SH-SY5Y (cell line): ENCODE data around the gene TIAL1.

ENCODE experiments used
- GATA2 ChIP-seq: IDR thresholded peaks from 2 replicates; pipeline ENCODE4 v1.6.1; 2011; ENCODE audit warnings: mild to moderate bottlenecking, low read depth, low read length
- GATA3 ChIP-seq: IDR thresholded peaks from 2 replicates; pipeline ENCODE4 v1.6.1; 2011; ENCODE audit warnings: low read depth, mild to moderate bottlenecking, low read length, moderate library complexity

Gene TIAL1

DNA sequence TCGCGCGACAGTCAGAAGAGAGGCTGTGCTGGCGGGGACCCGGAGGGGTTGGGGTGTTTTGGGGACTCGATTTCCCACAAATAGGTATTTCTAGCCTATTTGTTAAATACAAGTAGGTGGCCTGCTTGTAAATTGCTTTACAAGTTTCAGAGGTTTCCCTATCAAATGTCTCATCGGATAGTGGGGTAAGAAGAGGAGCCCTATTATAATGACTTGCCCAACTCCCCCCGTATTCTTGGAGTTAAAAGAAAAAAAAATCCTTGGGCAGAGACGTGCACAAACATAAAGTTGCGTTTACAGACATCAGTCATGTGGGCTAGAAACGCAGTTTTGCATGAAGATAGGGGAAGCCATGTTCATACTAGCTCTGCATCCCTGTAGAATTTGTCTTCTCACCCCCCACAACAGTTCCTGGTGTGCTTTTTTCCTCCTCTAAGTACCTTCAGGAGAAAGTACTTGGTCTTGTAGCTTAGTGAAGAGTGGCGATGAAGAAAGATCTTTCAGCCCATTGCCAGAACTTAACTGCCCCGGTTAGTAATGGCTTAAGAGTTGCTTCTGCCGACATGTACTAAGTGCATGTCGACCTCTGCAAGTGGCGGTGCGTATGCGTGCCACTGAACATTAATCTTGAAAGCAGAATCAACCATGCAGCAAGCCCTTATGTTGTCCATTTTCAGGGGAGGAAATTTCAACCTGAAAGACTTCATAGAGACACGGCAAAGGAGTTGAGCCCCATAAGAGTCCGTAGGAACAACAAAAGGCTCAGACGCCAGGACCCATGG, 832 bp upstream of the TIAL1 start:
- TF ChIP-seq GATA3, result no peak
- no peak for TF ChIP-seq GATA2

DNA sequence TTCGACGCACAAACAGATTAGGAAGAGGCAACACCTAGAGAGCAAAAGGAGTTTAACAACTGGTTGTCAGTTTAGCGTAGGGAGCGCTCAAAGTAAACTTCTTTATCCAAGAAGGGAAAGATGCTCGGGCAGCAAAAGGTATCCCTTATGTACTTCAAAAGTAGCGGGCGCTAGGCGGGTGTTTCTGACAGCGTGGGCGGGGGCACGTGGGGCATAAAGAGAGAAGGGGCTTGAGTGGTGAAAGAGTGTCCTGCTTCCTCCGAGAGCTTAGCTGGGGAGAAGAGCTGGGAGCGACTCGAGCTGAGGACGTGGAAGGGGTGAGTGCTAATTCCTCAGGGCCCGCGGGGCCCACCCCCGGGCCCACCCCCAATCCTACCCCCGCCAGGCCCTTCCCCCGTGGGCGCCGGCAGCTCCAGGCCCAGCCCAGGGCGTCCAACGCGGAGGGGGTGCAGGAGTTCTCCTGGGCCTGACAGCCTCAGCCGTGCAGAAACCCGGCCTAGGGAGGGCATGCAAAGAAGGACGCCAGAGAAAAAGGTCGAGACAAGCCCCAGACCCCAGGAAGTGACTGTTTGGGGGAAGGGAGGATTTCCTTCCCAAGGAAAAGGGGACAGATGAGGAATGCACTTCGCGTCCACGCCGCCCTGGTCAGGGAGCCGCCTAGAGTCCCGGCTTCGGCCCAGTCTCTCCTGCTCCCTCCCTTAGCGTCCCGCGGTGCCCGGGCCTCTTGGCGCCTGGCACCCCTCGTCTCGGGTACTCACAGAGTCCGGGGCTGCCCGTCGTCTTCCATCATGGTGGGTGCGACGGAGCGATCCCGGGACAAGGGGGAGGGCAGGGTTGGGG, 868 bp downstream of the TIAL1 start:
- TF ChIP-seq GATA2 (no peak), GATA3 (no peak)

GRCh38 chr10:119595134-119595675, 1.6 kb downstream of the TIAL1 start:
- no peak for TF ChIP-seq GATA2
- TF ChIP-seq GATA3, result no peak

DNA sequence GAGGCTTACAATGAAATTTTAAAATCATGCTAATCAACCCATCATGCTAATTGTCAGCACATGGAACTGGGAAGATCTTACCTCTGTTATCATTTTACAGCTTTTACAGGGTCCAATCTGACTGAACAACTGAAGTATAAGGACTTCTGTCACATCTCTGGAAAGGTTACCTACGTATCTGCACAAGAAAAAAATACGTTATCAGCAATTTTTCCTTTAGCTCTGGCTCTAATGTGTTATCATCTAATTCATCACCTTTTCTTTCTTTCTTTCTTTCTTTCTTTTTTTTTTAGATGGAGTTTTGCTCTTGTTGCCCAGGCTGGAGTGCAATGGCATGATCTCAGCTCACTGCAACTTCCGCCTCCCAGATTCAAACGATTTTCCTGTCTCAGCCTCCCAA, 8.7 kb downstream of the TIAL1 start:
- TF ChIP-seq GATA3 (no peak), GATA2 (no peak)

- TF ChIP-seq GATA2 (no peak), GATA3 (no peak)
Measured at GRCh38 chr10:119578355-119578754, 18.4 kb downstream of the TIAL1 start.

- TF ChIP-seq GATA2 (no peak), GATA3 (no peak)
Measured at GRCh38 chr10:119575991-119576390, 20.8 kb downstream of the TIAL1 start.

- TF ChIP-seq GATA3 (no peak), GATA2 (no peak)
Measured at GRCh38 chr10:119575506-119575905, 21.3 kb downstream of the TIAL1 start.

DNA sequence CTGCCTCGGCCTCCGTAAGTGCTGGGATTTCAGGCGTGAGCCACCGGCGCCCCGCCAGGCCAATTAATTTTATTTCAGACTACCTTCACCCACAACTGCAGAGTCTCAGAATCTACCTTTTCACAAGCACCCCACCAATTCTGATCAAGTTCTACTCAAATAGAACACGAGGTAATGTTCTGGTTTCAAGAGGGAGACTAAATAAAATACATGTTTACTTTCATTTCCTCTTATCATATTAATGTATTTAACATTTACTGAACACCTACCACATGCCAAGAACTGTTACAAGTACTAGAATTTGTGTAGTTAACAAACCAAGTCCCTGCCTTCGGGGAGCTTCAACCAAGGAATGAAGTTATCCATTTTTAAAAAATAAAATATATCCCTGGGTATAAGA, 28.8 kb downstream of the TIAL1 start:
- TF ChIP-seq GATA2, result no peak
- no peak for TF ChIP-seq GATA3

DNA sequence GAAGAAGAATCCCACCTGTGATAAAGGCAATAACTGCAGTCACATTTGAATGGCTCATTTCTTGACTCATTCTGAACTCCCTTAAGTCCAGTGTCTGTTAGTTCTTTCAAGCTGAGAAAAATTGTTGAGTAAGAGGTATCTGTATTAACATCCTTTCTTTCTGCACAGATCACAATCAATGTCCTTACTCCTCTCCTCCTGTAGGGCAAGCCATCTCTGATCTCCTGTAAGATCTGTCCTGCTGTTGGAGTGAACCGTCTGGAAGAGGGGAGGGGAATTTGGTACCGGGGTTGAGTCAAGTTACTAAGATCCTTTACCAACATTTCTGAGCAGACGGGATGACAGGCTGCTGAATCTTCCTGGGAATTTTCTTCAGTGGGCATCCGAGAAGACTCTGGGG, 34.7 kb downstream of the TIAL1 start:
- no peak for TF ChIP-seq GATA3
- TF ChIP-seq GATA2, result no peak

- TF ChIP-seq GATA3 (no peak), GATA2 (no peak)
Measured at GRCh38 chr10:119555178-119555784, 41.5 kb downstream of the TIAL1 start.

- no peak for TF ChIP-seq GATA3
- no peak for TF ChIP-seq GATA2
Measured at GRCh38 chr10:119550827-119551226, 45.9 kb downstream of the TIAL1 start.

GRCh38 chr10:119549247-119549999, 47.3 kb downstream of the TIAL1 start:
- TF ChIP-seq GATA3 (no peak), GATA2 (no peak)

- no peak for TF ChIP-seq GATA2
- TF ChIP-seq GATA3, result no peak
Measured at GRCh38 chr10:119546009-119546408, 50.8 kb downstream of the TIAL1 start.

- no peak for TF ChIP-seq GATA2
- TF ChIP-seq GATA3, result no peak
Measured at GRCh38 chr10:119545310-119545709, 51.5 kb downstream of the TIAL1 start.
